Stimulated activated naive CD4-positive, alpha-beta T cell treated with Interleukin-2 at 50 U/mL for 16 hours (primary cell): ENCODE data around the gene GOLM1.
"Not testable (repeated sequence)": the region's sequence is repeated elsewhere in the genome, so short reads cannot be mapped to it uniquely, and the experiment has no call there.

Experiments used
- DNase-seq: peaks from one replicate; lab custom pipeline; 2025; lab: John Stamatoyannopoulos, UW

GOLM1 gene

DNA sequence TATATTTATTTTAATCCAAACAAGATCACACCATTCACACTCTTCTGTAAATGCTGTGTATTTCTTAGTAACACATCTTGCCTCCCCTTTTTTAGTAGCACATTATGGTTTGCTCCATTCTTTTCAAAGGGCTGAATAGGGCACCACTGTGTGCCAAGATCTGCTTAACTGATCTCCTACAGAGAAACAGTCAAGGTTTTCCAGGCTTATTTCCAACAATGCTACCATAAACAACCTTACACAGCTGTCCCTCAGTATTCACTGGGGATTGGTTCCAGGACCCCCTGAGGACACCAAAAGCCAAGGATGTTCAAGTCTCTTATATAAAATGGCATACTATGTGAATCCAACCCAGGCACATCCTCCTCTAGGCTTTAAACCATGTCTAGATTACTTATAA, 16.5 kb downstream of the GOLM1 start:
- no peak for DNase-seq

GRCh38 chr9:86079865-86080469, 19.4 kb downstream of the GOLM1 start:
- no peak for DNase-seq

DNA sequence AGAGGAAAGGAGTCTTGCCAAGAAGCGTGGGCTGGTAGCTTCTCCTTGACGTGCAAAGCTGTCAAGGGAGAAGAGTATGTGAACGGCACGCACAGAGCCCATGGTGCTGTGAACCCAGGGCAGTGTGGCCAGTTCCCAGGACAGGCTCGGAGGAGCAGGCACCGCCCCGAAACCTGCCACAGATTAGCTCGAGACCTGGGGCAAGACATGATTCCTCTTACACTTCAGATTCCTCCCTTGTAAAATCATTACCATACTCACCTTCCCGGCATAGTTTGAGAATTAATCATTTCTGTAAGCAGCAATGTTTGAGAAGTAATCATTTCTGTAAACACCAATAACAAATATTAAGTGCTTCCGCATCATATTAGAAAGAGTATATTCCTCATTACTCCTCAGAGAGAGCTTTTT, 19.9 kb downstream of the GOLM1 start:
- DNase-seq = no peak

DNA sequence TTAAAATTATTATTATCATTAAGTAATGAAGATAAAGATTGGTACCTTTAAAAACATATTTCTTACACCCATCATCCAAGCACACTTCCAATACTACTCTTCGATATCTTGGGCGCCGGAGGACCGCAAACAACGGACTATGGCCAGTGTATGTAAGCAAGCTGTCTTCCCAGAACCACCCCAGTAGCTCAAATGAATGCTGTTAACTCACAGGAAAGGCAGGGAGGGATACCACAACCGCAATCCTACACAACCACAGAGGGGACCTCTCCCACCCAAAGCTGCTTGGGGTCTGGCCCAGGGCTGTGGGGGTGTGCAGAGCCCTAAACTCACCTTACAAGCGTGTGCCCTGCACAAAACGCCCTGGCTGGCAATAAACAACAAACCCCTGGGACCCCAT, 20.6 kb downstream of the GOLM1 start:
- DNase-seq = no peak

- DNase-seq = no peak
These were observed 22.1 kb downstream of the GOLM1 start for GRCh38 chr9:86077276-86077675.

DNA sequence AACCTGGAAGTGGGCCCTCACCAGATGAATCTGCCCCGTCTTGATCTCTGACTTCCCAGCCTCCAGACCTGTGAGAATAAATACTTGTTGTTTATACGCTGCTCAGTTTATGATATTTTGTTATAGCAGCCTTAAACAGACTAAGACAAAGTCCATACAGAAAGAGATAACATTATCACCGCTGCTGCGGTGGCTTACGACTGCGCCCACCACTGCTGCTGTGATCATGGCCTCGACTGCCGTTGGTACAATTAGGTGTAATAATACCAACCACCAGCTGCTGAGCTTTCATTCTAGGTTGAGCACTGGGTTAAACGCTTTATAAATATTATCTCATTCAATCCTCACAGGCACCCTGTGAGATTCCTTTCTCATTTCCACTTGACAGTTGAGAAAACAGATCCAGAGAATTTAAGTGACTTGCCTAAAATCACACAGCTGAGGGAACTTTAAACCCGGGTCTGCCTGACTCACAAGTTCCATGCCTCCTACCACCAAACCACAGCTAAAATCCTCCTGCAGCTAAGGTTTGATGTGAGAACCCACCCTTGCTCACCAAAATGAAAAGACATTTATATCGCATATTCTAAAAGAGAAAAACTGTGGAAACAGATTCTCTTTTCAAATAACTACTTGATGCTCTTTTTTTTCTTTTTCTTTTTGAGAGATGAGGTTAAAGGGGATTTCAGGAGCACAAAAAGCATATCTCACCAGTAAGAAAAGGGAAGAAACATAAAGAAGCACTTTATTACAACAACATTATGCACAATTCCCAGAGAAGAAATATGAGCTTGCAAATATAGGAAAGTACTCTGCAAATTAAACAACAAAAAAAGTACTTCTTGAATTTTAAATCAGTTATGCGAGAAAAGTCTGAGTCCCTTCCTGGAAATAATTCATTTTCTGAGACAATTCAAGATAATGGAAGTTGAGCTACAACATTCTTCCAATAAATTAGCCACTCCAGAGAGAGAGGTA, 23.9 kb downstream of the GOLM1 start:
- DNase-seq = no peak

GRCh38 chr9:86073839-86074238, 25.5 kb downstream of the GOLM1 start:
- DNase-seq = no peak

DNA sequence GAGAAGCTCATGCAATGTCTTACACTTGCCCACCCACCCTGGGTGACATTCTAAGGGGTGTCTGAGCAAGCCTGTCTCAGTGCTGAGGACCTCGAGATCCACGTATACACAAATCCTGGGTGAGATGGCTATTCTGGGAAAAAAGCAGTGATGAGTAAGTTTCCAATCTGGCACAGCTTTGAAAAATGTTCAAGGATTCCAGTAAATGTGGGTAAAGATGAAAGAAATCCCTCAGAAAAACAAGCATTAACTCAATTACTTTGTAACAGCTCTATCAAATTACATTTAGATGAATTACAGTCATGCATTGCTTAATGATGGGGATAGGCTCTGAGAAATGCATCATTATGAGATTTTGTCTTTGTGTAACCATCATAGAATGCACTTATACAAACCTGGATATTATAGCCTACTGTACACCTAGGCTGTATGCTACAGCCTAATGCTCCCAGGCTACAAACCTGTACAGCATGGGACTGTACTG, 26.9 kb downstream of the GOLM1 start:
- DNase-seq = no peak

GRCh38 chr9:86069206-86069869, 30.0 kb downstream of the GOLM1 start:
- DNase-seq = no peak

DNA sequence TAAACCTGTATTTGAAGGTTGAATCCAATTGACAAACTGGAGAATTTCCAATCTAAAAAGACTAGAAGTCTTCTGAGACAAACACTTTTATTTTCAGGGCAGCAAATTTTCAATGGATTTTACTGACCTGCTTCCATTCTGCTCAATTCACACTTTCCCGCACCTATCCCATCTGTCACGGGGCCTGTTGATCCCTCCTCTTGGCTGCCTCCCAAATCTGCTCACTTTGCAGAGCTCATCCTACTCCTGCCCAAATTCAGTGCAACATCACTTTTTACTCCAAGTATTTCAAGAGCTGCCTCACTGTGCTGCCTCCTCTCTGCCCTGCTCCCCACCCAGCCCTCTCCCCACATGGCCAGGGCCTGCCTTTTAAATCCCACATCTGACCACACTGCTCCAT, 35.1 kb downstream of the GOLM1 start:
- DNase-seq = no peak

DNA sequence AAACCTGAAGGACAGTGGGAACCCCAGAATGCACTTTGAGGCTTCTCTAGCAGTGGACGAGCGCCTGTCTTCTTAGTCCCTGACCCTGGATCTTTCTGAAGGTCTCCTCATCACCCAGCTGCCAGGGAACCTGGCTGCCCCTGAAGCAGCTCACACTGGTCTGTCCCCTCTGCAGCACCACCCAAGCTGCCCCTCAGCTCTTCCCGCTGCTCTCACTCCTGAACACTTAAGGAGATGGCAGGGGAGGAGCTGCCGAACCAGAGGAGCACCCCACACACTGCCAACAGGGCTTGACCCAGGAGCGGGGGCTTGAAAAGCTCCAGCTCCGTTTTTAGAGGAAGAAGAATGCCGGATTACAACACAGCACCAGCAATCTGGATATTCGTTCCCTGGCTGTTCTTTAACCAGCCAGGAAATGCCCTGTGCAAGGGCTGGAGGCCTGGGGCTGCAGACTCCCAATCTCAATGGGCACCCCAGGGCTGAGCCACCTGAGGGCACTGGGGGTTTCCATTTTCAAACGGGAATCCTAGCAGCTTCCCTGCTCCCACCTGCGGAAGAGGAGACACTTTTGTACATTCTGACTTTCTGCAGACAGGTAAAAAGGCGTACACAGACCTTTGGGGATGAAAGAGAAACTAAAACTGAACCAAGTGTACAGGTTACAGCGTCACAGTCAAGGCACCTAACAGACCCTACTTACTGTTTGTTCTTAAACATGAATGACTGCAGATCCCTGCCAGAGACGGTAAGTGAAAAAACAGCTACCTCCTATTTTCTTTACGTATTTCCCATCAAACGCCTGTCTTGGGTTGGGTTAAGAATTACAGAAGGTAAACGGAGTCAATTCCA, 36.3 kb downstream of the GOLM1 start:
- DNase-seq = no peak

- DNase-seq = no peak
These were observed 37.2 kb downstream of the GOLM1 start for GRCh38 chr9:86061972-86062739.

- DNase-seq = no peak
These were observed 41.9 kb downstream of the GOLM1 start for GRCh38 chr9:86057491-86057890.

- no peak for DNase-seq
These were observed 44.7 kb downstream of the GOLM1 start for GRCh38 chr9:86054695-86055094.

- no peak for DNase-seq
These were observed 46.5 kb downstream of the GOLM1 start for GRCh38 chr9:86052556-86053468.

DNA sequence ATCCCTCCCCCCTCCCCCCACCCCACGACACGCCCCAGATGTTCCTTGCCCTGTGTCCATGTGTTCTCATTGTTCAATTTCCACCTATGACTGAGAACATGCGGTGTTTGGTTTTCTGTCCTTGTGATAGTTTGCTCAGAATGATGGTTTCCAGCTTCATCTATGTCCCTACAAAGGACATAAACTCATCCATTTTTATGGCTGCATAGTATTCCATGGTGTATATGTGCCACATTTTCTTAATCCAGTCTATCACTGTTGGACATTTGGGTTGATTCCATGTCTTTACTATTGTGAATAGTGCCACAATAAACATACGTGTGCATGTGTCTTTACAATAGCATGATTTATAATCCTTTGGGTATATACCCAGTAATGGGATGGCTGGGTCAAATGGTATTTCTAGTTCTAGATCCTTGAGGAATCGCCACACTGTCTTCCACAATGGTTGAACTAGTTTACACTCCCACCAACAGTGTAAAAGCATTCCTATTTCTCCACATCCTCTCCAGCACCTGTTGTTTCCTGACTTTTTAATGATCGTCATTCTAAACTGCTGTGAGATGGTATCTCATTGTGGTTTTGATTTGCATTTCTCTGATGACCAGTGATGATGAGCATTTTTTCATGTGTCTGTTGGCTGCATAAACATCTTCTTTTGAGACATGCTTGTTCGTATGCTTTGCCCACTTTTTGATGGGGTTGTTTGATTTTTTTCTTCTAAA, 51.2 kb downstream of the GOLM1 start:
- not testable (repeated sequence) for DNase-seq

DNA sequence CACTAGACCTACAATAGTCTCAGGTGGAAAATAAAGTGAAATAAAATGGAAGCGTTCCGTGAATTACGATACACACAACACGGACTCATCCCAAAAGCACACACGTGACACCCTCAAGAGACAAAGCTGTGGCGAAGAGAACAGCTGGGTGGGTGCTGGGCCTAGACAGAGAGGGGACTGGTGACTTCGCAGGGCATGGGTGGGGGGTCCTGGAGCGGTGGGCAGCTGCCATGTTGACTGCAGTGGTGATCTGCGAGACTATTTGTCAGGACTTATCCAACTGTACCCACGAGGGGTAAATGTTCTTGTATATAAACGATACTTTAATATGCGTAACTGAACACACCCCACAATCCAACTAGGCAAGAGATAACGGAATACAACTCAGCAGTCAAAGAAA, 52.0 kb downstream of the GOLM1 start:
- DNase-seq = no peak

- DNase-seq = no peak
These were observed 52.4 kb downstream of the GOLM1 start for GRCh38 chr9:86046930-86047341.

DNA sequence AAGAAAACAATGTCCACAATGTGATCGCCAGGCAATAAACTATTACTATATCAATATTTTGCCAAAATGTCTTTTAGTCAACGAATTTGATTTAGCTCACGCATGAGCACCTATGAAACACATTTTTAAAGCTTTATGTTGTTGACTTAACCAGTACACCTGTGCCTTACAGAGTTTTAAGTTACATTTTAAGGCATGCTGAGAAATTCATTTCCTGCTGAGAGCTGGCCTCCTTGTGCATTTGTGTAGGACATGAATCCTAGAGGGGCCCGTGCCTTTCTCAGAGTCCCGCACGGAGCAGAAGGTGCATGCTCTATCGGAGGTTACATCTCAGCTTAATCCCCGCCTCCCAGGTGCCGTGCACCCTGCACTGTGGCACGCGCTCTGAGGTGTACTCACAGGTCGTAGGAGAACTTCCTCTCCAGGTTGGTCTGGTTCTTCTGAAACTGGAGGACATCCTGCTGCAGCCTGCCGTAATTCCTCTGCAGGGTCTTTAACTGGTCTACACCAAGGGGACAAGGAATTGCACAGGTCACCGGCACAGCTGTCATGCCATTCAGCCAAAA, 53.2 kb downstream of the GOLM1 start:
- no peak for DNase-seq
